Erythroblast (primary cell): ENCODE measurements around the gene PCDHGA2.

Experiments
- GATA1 ChIP-seq: IDR thresholded peaks from 2 replicates; pipeline ENCODE4 v1.6.1; 2011; ENCODE audit warnings: low read depth, mild to moderate bottlenecking, control low read depth, low read length, moderate library complexity
- POLR2A ChIP-seq: IDR thresholded peaks from 2 replicates; pipeline ENCODE4 v1.6.1; 2011; ENCODE audit warnings: mild to moderate bottlenecking, low read length

DNA sequence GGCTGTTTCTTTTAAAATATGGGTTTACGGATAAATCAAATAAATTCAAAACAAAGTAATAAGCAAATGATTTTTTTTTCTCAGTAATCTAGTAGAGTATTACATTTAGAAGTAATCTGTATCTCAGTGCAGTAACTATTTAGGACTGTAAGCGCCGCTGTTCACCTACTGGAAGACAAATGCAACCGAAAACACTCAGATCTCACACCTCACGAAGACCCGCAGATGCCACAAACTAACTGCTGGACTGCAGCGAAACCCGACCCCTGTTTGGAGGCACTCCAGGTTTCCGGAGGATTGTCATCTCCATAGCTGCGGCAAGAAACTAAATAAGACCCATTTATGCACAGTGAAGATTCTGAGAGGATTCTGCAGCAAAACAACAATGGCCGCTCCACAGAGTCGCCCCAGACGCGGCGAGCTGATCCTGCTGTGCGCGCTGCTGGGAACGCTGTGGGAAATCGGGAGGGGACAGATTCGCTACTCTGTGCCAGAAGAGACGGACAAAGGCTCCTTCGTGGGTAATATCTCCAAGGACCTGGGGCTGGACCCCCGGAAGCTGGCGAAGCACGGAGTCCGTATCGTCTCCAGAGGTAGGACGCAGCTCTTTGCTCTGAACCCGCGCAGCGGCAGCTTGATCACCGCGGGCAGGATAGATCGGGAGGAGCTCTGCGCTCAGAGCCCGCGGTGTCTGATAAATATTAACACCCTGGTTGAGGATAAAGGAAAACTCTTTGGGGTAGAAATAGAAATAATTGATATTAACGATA is 54.1 kb downstream of the PCDHGA2 start, which contains the start of gene PCDHGA8:
- no peak for TF ChIP-seq POLR2A
- TF ChIP-seq GATA1 = no peak
